Panc1 (cell line): Measurements from ENCODE around the gene CATSPERD. TPM values are rescaled to one million over a fixed set of nuclear protein-coding genes. Genes with fewer than 3 reads are reported as not detected.
"Not testable (repeated sequence)": the region's sequence is repeated elsewhere in the genome, so short reads cannot be mapped to it uniquely, and the experiment has no call there.

Experiments
- ATAC-seq: fragments of 200-7000 bp; cut with Tn5 transposase; 2 replicates; pipeline ENCODE4 v1.9.1; 2020; ENCODE audit warnings: mild to moderate bottlenecking, moderate library complexity
- BruUV-seq: library from RNA; stranded (reverse); fragments of 400-500 nt; replicated peaks from 2 replicates; lab custom pipeline; 2021; lab: Mats Ljungman, UMichigan
- CTCF ChIA-PET: fragments of 300-600 bp; sonication (Branson Sonifier 250); formaldehyde crosslinking; loops from one replicate; lab custom pipeline; 2022; ENCODE audit warnings: antibody characterized with exemption; lab: Charles Lee
- POLR2A ChIA-PET: fragments of 300-600 bp; sonication (Branson Sonifier 250); formaldehyde crosslinking; loops from one replicate; lab custom pipeline; 2022; ENCODE audit warnings: antibody characterized with exemption; lab: Charles Lee
- DNase-seq: peaks from one replicate; pipeline ENCODE4 v3.0.0-alpha.2; 2010; ENCODE audit warnings: low read depth, low spot score
- H3K27ac ChIP-seq: 2 replicates; pipeline ENCODE4 v1.5.1; 2011; ENCODE audit warnings: mild to moderate bottlenecking, low read length, inconsistent platforms
- H3K27me3 ChIP-seq: fragments of 200-500 bp; sonication (Bioruptor generic); 2 replicates; pipeline ENCODE4 v1.6.0; 2014; ENCODE audit warnings: low read length, inconsistent platforms; ENCODE audit not compliant: control insufficient read depth, insufficient read depth
- H3K36me3 ChIP-seq: fragments of 200-500 bp; sonication (Bioruptor generic); 2 replicates; pipeline ENCODE4 v1.5.1; 2014; ENCODE audit warnings: inconsistent platforms, mild to moderate bottlenecking, low read length, moderate library complexity; ENCODE audit not compliant: control insufficient read depth, insufficient read depth
- H3K4me1 ChIP-seq: 2 replicates; pipeline ENCODE4 v1.5.1; 2011; ENCODE audit warnings: inconsistent platforms, mild to moderate bottlenecking, low read length, moderate library complexity; ENCODE audit not compliant: control insufficient read depth, insufficient read depth
- H3K4me3 ChIP-seq, 2 experiments: 2 replicates each; pipeline ENCODE4 v1.5.1; 2011 to 2012; ENCODE audit warnings: low read depth in 2 of 2, low read length in 2 of 2, mild to moderate bottlenecking in 2 of 2, inconsistent platforms in 1 of 2, moderate library complexity in 1 of 2
- H3K9me3 ChIP-seq: fragments of 200-500 bp; sonication (Bioruptor generic); 2 replicates; pipeline ENCODE4 v1.5.1; 2014; ENCODE audit warnings: low read depth, mild to moderate bottlenecking, inconsistent platforms, low read length, moderate library complexity; ENCODE audit not compliant: control insufficient read depth, insufficient read depth
- CTCF ChIP-seq: fragments of 450-650 bp; IDR thresholded peaks from 2 replicates; pipeline ENCODE4 v1.5.1; 2017; ENCODE audit warnings: mild to moderate bottlenecking
- POLR2AphosphoS5 ChIP-seq: IDR thresholded peaks from 2 replicates; pipeline ENCODE4 v1.6.1; 2012; ENCODE audit warnings: mild to moderate bottlenecking, low read depth, low read length, moderate library complexity
- SIN3A ChIP-seq: IDR thresholded peaks from 2 replicates; pipeline ENCODE4 v1.6.1; 2012; ENCODE audit warnings: low read depth, mild to moderate bottlenecking, low read length, moderate library complexity, borderline replicate concordance; ENCODE audit not compliant: insufficient read depth
- TCF7L2 ChIP-seq: IDR thresholded peaks from 2 replicates; pipeline ENCODE4 v1.6.1; 2011; ENCODE audit warnings: mild to moderate bottlenecking, low read depth, low read length, inconsistent platforms
- in situ Hi-C: cut with HindIII; loops from 2 replicates; pipeline ENCODE4 v1.10.0; 2016; ENCODE audit warnings: low sequenced_read_pairs, low pct_unique_long_range_greater_than_20kb
- intact Hi-C: fragments of 100-400 bp; cut with micrococcal nuclease; formaldehyde crosslinking; loops from one replicate; pipeline ENCODE4 v1.10.0; 2022; ENCODE audit not compliant: unreplicated experiment
- total RNA-seq: library from RNA; stranded (reverse); gene quantifications from one replicate; pipeline ENCODE4 v1.2.1, GENCODE V29; 2021; ENCODE audit not compliant: unreplicated experiment
- TF ChIP-seq, protein P1 (sequence below), 2 experiments: IDR thresholded peaks; 2 replicates each; pipeline ENCODE4 v1.6.1; 2011 to 2012; ENCODE audit warnings: low read depth in 2 of 2, control low read depth in 1 of 2, low read length in 1 of 2, mild to moderate bottlenecking in 1 of 2, moderate library complexity in 1 of 2; ENCODE audit not compliant: insufficient read depth in 1 of 2

The CATSPERD gene
- total RNA-seq, 1 experiment from 2014 or later = 0.08 TPM

GRCh38 chr19:5775668-5776309 lies 55.4 kb downstream of the CATSPERD start:
- no peak for DNase-seq
- TF ChIP-seq SIN3A (no peak), POLR2AphosphoS5 (no peak), TCF7L2 (no peak), CTCF (no peak)
- TF ChIP-seq, protein P1, sequence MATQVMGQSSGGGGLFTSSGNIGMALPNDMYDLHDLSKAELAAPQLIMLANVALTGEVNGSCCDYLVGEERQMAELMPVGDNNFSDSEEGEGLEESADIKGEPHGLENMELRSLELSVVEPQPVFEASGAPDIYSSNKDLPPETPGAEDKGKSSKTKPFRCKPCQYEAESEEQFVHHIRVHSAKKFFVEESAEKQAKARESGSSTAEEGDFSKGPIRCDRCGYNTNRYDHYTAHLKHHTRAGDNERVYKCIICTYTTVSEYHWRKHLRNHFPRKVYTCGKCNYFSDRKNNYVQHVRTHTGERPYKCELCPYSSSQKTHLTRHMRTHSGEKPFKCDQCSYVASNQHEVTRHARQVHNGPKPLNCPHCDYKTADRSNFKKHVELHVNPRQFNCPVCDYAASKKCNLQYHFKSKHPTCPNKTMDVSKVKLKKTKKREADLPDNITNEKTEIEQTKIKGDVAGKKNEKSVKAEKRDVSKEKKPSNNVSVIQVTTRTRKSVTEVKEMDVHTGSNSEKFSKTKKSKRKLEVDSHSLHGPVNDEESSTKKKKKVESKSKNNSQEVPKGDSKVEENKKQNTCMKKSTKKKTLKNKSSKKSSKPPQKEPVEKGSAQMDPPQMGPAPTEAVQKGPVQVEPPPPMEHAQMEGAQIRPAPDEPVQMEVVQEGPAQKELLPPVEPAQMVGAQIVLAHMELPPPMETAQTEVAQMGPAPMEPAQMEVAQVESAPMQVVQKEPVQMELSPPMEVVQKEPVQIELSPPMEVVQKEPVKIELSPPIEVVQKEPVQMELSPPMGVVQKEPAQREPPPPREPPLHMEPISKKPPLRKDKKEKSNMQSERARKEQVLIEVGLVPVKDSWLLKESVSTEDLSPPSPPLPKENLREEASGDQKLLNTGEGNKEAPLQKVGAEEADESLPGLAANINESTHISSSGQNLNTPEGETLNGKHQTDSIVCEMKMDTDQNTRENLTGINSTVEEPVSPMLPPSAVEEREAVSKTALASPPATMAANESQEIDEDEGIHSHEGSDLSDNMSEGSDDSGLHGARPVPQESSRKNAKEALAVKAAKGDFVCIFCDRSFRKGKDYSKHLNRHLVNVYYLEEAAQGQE (IDR thresholded peaks at IDR 0.05; ENCODE audit: insufficient read depth in 1 of 2, low read depth in 2 of 2, low read length in 1 of 2) = no peak
- Histone ChIP-seq H3K27me3 (no peaks in the 10 kb centered on the region), H3K9me3 (no peaks in the 10 kb centered on the region), H3K27ac (no peak overlapping the region), H3K36me3 (no peaks in the 10 kb centered on the region), H3K4me1 (peaks cover 3% of the 10 kb centered on the region; the same call in 1 of the 2 replicates), H3K4me3 (no peak overlapping the region)
- in situ Hi-C loops = no loop called here
- intact Hi-C loops = no loop called here
- CTCF ChIA-PET = interaction anchor here (0.8 kb wide), 1 partner anchor 18 kb away, joined by 4 read pairs; no protein-coding TSS in a partner anchor
- POLR2A ChIA-PET = no interaction called here
- BruUV-seq = no TSS peak
- no peak for ATAC-seq

GRCh38 chr19:5778402-5778801 lies 58.0 kb downstream of the CATSPERD start:
- H3K36me3 ChIP-seq = no peaks in the 10 kb centered on the region
- no peak for ATAC-seq
- no peak for DNase-seq
- ChIA-PET POLR2A (no interaction called here), CTCF (interaction anchor here (0.6 kb wide), 1 partner anchor 57 kb away, joined by 3 read pairs; no protein-coding TSS in a partner anchor)
- H3K9me3 ChIP-seq = no peaks in the 10 kb centered on the region
- H3K27ac ChIP-seq = no peak overlapping the region
- intact Hi-C loops (no loop called here), in situ Hi-C loops (no loop called here)
- H3K4me1 ChIP-seq = peaks cover 3% of the 10 kb centered on the region; the same call in 1 of the 2 replicates
- BruUV-seq = no TSS peak
- H3K4me3 ChIP-seq = no peak overlapping the region
- no peaks in the 10 kb centered on the region for H3K27me3 ChIP-seq
- TF ChIP-seq, protein P1 (IDR thresholded peaks at IDR 0.05; ENCODE audit: insufficient read depth in 1 of 2, low read depth in 2 of 2, low read length in 1 of 2) = no peak
- no peak for TF ChIP-seq POLR2AphosphoS5
- TF ChIP-seq CTCF = no peak
- TF ChIP-seq SIN3A = no peak
- TF ChIP-seq TCF7L2 = no peak

DNA sequence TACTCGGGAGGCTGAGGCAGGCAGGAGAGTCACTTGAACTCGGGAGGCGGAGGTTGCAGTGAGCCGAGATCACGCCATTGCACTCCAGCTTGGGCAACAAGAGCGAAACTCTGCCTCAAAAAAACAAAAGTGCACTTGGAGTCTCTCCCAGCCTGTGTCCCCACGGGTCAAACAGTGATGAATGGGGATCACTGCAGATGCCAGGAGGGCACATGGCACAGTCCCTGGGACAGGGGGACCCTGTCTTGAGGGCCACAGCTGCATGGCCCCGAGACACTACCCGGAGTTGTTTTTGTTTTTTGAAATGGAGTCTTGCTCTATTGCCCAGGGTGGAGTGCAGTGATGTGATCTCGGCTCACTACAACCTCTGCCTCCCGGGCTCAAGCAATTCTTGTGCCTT lies 60.5 kb downstream of the CATSPERD start:
- H3K27ac ChIP-seq, POLR2A ChIA-PET, in situ Hi-C loops, H3K9me3 ChIP-seq, H3K36me3 ChIP-seq, CTCF ChIA-PET, DNase-seq, ATAC-seq, H3K27me3 ChIP-seq, intact Hi-C loops, H3K4me3 ChIP-seq, H3K4me1 ChIP-seq, BruUV-seq: not testable (repeated sequence)
